HepG2 (cell line): ENCODE data around the gene GLDN. TPM values are rescaled to one million over a fixed set of nuclear protein-coding genes. Genes with fewer than 3 reads are reported as not detected.

ENCODE experiments used
- CREB1 ChIP-seq, 2 experiments: fragments of 450-650 bp in 1 of 2; IDR thresholded peaks; 2 replicates each; pipeline ENCODE4 v1.6.1; 2016 to 2017; ENCODE audit warnings: control low read depth in 1 of 2, mild to moderate bottlenecking in 1 of 2, missing compliant biosample characterization in 1 of 2, missing genetic modification characterization in 1 of 2
- JUNB ChIP-seq: sonication (generic); formaldehyde crosslinking; IDR thresholded peaks from 2 replicates; pipeline ENCODE4 v1.8.0; 2022; ENCODE audit warnings: missing genetic modification reagents, mild to moderate bottlenecking, borderline replicate concordance
- ONECUT2 ChIP-seq: sonication (generic); formaldehyde crosslinking; IDR thresholded peaks from 2 replicates; pipeline ENCODE4 v1.4.0; 2020; ENCODE audit warnings: missing genetic modification reagents
- RFXAP ChIP-seq: sonication (generic); formaldehyde crosslinking; IDR thresholded peaks from 2 replicates; pipeline ENCODE4 v1.4.0; 2020; ENCODE audit warnings: missing genetic modification reagents, borderline replicate concordance
- RXRA ChIP-seq: sonication (generic); formaldehyde crosslinking; IDR thresholded peaks from 2 replicates; pipeline ENCODE4 v1.5.1; 2020; ENCODE audit warnings: missing genetic modification reagents
- SNAI1 ChIP-seq: sonication (generic); formaldehyde crosslinking; IDR thresholded peaks from 2 replicates; pipeline ENCODE4 v1.5.0; 2020; ENCODE audit warnings: mild to moderate bottlenecking, missing genetic modification reagents, borderline replicate concordance
- SSRP1 ChIP-seq: IDR thresholded peaks from 2 replicates; pipeline ENCODE4 v1.6.1; 2016; ENCODE audit warnings: control low read depth
- ZNF496 ChIP-seq: sonication (generic); formaldehyde crosslinking; IDR thresholded peaks from 2 replicates; pipeline ENCODE4 v1.8.1; 2023; ENCODE audit warnings: mild to moderate bottlenecking, moderate library complexity, missing genetic modification reagents; ENCODE audit not compliant: insufficient replicate concordance
- ZNF891 ChIP-seq: sonication (generic); formaldehyde crosslinking; IDR thresholded peaks from 2 replicates; pipeline ENCODE4 v1.5.0; 2020; ENCODE audit warnings: mild to moderate bottlenecking, missing genetic modification reagents
- ZSCAN20 ChIP-seq: sonication (generic); formaldehyde crosslinking; IDR thresholded peaks from 2 replicates; pipeline ENCODE4 v1.4.0; 2020; ENCODE audit warnings: missing genetic modification reagents, mild to moderate bottlenecking, borderline replicate concordance
- polyA plus RNA-seq, 8 experiments: library from polyadenylated mRNA; depleted of rRNA in 3 of 8; stranded (reverse) in 7 of 8; unstranded in 1 of 8; fragments of >200 nt; fragmentation: Illumina TruSeq in 4 of 8; extraction: Trizol in 4 of 8; gene quantifications; 2 replicates each; pipeline versions ENCODE4 v1.2.1 to v1.2.3, GENCODE V29; 2011 to 2016; ENCODE audit warnings: low read depth in 4 of 8, missing spikeins in 1 of 8, mixed read lengths in 1 of 8; ENCODE audit not compliant: insufficient read depth in 1 of 8
- total RNA-seq, 5 experiments: library from RNA; depleted of rRNA; stranded (reverse); fragments of >200 nt; fragmentation: Illumina TruSeq; extraction: Trizol; gene quantifications; 2 replicates each; pipeline ENCODE4 v1.2.3, GENCODE V29; 2016; ENCODE audit warnings: low read depth in 1 of 5
- TF ChIP-seq, protein P1 (sequence below): sonication (generic); formaldehyde crosslinking; IDR thresholded peaks from 2 replicates; pipeline ENCODE4 v1.9.0; 2021; ENCODE audit warnings: missing genetic modification reagents, borderline replicate concordance
- TF ChIP-seq, protein P2 (sequence below): sonication (generic); formaldehyde crosslinking; IDR thresholded peaks from 2 replicates; pipeline ENCODE4 v1.4.0; 2020; ENCODE audit warnings: mild to moderate bottlenecking, missing genetic modification reagents
- TF ChIP-seq, protein P3 (sequence below): IDR thresholded peaks from 2 replicates; pipeline ENCODE4 v1.6.1; 2012; ENCODE audit warnings: low read length, improper control_type of control experiment

The GLDN gene
- total and polyA plus RNA-seq, 2 of the 13 experiments (the other 11 are each of a cell fraction or from before 2014, with no cell fraction given), result 0.86 to 1.0 TPM

DNA sequence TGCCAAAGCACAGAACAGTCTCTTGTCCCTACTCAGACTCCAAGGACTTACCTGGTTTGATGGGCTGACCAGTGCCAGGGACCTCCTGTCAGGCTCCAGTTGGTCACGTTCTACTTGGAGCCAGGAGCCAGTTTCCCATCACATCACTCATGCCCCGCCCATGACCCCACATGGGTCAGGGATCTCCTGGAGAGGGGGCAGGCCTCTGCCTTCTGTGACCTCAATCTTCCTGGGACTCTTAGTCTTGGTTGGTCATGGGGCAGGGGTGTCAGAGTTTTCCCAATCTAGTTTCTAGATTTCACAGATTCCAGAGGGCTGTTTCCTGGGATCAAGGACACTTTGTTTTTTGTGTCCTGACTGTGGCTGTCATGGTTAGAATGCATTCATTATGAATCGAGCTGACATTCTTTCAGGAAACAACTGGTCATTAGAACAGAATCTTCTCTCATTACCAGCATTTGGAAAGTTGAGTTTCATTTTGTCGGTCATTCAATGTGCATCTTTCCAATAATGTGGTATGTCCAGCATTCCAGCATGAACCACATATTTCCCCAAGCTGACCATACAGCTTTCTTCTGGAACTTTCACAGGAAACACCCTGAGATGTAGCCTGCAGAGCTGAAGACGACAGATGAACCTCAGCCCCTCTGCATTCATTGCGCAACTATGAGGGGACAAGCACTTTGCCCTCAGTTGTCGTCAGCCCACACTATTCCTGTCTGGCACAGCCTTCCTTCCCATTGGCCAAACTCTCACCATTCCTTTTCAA is 22.9 kb upstream of the GLDN start (continued):
- TF ChIP-seq RXRA, result peak; percentile 74
- no peak for TF ChIP-seq SNAI1
- no peak for TF ChIP-seq CREB1 (IDR thresholded peaks at IDR 0.05)
- TF ChIP-seq CREB1 (CRISPR knock-in tag; IDR thresholded peaks at IDR 0.05), result peak; percentile 63; the same call in 1 of the 2 replicates
- no peak for TF ChIP-seq SSRP1 (CRISPR knock-in tag)
- TF ChIP-seq, protein P1, sequence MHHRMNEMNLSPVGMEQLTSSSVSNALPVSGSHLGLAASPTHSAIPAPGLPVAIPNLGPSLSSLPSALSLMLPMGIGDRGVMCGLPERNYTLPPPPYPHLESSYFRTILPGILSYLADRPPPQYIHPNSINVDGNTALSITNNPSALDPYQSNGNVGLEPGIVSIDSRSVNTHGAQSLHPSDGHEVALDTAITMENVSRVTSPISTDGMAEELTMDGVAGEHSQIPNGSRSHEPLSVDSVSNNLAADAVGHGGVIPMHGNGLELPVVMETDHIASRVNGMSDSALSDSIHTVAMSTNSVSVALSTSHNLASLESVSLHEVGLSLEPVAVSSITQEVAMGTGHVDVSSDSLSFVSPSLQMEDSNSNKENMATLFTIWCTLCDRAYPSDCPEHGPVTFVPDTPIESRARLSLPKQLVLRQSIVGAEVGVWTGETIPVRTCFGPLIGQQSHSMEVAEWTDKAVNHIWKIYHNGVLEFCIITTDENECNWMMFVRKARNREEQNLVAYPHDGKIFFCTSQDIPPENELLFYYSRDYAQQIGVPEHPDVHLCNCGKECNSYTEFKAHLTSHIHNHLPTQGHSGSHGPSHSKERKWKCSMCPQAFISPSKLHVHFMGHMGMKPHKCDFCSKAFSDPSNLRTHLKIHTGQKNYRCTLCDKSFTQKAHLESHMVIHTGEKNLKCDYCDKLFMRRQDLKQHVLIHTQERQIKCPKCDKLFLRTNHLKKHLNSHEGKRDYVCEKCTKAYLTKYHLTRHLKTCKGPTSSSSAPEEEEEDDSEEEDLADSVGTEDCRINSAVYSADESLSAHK (CRISPR knock-in tag), result no peak
- no peak for TF ChIP-seq ONECUT2
- TF ChIP-seq JUNB, result no peak
- no peak for TF ChIP-seq ZNF891 (CRISPR knock-in tag)
- peak; percentile 73; the same call in 1 of the 2 replicates for TF ChIP-seq RFXAP
- no peak for TF ChIP-seq ZSCAN20 (CRISPR knock-in tag)
- no peak for TF ChIP-seq ZNF496 (CRISPR knock-in tag)
- TF ChIP-seq, protein P2, sequence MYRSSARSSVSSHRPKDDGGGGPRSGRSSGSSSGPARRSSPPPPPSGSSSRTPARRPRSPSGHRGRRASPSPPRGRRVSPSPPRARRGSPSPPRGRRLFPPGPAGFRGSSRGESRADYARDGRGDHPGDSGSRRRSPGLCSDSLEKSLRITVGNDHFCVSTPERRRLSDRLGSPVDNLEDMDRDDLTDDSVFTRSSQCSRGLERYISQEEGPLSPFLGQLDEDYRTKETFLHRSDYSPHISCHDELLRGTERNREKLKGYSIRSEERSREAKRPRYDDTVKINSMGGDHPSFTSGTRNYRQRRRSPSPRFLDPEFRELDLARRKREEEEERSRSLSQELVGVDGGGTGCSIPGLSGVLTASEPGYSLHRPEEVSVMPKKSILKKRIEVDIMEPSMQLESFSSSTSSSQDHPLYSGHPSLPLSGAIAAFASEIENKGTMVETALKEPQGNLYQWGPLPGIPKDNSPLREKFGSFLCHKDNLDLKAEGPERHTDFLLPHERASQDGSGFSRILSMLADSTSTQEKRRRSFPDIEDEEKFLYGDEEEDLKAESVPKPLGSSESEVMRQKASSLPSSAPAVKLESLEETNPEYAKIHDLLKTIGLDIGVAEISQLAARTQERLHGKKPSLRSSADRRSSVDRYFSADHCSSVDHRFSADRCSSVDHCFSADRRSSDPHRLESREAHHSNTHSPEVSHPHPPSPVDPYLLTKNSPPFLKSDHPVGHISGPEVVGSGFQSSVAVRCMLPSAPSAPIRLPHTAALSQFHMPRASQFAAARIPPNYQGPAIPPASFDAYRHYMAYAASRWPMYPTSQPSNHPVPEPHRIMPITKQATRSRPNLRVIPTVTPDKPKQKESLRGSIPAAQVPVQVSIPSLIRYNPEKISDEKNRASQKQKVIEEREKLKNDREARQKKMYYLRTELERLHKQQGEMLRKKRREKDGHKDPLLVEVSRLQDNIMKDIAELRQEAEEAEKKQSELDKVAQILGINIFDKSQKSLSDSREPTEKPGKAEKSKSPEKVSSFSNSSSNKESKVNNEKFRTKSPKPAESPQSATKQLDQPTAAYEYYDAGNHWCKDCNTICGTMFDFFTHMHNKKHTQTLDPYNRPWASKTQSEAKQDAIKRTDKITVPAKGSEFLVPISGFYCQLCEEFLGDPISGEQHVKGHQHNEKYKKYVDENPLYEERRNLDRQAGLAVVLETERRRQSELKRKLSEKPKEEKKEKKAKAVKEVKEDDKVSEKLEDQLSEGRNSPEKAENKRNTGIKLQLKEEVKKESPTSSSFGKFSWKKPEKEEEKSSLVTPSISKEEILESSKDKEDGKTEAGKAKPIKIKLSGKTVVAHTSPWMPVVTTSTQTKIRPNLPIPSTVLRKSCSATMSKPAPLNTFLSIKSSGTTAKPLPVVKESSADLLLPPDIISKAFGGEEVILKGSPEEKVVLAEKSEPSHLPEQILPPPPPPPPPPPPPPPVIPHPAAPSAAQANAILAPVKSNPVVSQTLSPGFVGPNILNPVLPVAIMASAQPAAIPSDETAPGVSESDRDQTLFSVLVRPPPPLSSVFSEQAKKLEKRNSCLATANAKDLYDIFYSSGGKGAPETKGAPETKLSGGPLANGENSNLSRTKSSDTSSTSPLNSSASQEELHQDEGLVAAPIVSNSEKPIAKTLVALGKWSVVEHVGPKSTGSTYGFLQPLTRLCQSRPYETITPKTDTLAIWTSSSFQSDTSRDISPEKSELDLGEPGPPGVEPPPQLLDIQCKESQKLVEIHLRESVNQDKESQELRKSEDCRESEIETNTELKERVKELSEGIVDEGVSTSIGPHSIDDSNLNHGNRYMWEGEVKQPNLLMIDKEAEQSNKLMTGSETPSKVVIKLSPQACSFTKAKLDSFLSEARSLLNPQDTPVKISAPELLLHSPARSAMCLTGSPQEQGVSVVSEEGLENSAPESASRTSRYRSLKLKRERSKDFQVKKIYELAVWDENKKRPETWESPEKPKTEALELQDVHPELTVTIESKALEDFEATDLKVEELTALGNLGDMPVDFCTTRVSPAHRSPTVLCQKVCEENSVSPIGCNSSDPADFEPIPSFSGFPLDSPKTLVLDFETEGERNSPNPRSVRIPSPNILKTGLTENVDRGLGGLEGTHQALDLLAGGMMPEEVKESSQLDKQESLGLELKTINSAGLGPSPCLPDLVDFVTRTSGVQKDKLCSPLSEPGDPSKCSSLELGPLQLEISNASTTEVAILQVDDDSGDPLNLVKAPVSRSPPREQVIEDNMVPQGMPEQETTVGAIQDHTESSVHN, result no peak
- TF ChIP-seq, protein P3, sequence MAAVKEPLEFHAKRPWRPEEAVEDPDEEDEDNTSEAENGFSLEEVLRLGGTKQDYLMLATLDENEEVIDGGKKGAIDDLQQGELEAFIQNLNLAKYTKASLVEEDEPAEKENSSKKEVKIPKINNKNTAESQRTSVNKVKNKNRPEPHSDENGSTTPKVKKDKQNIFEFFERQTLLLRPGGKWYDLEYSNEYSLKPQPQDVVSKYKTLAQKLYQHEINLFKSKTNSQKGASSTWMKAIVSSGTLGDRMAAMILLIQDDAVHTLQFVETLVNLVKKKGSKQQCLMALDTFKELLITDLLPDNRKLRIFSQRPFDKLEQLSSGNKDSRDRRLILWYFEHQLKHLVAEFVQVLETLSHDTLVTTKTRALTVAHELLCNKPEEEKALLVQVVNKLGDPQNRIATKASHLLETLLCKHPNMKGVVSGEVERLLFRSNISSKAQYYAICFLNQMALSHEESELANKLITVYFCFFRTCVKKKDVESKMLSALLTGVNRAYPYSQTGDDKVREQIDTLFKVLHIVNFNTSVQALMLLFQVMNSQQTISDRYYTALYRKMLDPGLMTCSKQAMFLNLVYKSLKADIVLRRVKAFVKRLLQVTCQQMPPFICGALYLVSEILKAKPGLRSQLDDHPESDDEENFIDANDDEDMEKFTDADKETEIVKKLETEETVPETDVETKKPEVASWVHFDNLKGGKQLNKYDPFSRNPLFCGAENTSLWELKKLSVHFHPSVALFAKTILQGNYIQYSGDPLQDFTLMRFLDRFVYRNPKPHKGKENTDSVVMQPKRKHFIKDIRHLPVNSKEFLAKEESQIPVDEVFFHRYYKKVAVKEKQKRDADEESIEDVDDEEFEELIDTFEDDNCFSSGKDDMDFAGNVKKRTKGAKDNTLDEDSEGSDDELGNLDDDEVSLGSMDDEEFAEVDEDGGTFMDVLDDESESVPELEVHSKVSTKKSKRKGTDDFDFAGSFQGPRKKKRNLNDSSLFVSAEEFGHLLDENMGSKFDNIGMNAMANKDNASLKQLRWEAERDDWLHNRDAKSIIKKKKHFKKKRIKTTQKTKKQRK, result no peak
